GM12875 (cell line): Measurements from ENCODE around the gene PLLP.

Experiments used
- H3K4me3 ChIP-seq: one replicate; pipeline ENCODE4 v1.5.1; 2011; ENCODE audit warnings: low read depth, low read length, control low read depth
- TF ChIP-seq, protein P1 (sequence below): IDR thresholded peaks from 2 replicates; pipeline ENCODE4 v1.5.1; 2011; ENCODE audit warnings: low read depth, mild to moderate bottlenecking, control low read depth, inconsistent platforms, low read length, moderate library complexity, borderline replicate concordance; ENCODE audit not compliant: insufficient read depth

PLLP gene

DNA sequence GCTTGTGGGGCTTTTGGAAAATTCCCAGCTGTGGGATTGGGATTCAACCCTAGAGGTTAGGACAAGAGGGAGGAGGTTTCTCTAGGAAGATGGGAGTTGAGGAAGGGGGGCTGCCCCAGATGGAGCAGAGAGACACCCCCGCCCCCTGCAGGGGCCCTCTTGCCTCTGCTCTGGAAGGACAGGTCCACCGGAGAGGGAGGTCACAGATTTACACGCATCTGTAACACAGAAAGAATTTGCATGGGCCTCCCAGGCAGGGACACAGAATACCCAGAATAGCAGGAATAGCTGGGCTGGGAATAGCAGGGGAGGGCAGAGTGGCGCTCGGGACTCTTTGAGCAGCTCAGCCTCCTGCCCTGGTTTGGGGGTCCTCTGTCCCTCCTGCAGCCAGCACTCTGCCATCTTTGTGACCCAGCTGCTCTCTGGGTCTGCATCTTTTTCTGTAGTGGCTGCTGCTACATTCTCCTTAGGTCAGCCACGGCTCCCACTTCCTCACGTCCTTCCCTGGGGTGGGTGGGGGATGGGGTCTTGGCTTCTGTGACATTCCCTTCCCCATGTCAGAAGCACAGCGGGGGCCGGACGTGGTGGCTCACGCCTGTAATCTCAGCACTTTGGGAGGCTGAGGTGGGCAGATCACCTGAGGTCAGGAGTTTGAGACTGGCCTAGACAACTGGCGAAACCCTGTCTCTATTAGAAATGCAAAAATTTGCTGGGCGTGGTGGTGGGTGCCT lies 33.9 kb upstream of the PLLP start:
- TF ChIP-seq, protein P1, sequence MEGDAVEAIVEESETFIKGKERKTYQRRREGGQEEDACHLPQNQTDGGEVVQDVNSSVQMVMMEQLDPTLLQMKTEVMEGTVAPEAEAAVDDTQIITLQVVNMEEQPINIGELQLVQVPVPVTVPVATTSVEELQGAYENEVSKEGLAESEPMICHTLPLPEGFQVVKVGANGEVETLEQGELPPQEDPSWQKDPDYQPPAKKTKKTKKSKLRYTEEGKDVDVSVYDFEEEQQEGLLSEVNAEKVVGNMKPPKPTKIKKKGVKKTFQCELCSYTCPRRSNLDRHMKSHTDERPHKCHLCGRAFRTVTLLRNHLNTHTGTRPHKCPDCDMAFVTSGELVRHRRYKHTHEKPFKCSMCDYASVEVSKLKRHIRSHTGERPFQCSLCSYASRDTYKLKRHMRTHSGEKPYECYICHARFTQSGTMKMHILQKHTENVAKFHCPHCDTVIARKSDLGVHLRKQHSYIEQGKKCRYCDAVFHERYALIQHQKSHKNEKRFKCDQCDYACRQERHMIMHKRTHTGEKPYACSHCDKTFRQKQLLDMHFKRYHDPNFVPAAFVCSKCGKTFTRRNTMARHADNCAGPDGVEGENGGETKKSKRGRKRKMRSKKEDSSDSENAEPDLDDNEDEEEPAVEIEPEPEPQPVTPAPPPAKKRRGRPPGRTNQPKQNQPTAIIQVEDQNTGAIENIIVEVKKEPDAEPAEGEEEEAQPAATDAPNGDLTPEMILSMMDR: no peak
- no peak overlapping the region for H3K4me3 ChIP-seq

DNA sequence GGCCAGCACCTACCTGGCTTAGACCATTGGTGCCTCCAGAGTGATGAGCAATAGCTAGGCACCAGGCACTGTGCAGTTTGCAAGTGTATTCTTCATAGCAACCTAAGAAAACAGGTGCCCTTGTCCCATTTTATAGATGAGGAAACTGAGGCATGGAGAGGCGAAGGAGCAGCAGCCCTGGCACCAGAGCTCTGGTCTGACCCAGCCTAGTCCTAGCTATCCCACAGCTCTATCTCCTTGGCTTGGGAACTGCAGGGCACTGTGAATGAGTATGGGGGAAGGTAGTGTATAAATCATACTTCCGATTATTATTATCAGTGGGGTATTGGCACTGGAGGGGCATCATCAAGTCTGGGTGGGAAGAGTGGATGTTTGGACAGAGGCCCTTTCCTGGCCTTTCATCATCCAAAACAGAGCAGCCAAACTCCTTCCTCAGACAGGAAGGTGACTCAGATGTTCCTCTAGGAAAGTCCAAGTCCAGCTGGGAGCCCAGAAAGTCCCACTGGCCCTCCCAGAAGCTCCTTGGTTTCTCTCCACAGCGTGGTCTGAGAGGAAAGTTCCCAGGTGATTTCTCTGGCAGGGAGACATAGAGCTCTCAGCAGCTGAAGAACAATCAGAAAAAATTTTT lies 32.0 kb upstream of the PLLP start:
- TF ChIP-seq, protein P1: no peak
- no peak overlapping the region for H3K4me3 ChIP-seq

GRCh38 chr16:57315416-57315815 lies 30.9 kb upstream of the PLLP start:
- no peak overlapping the region for H3K4me3 ChIP-seq
- TF ChIP-seq, protein P1: no peak

GRCh38 chr16:57314161-57314785 lies 29.8 kb upstream of the PLLP start:
- TF ChIP-seq, protein P1: no peak
- H3K4me3 ChIP-seq: no peak overlapping the region

GRCh38 chr16:57313509-57313908 lies 29.0 kb upstream of the PLLP start:
- TF ChIP-seq, protein P1: no peak
- H3K4me3 ChIP-seq: no peak overlapping the region

- TF ChIP-seq, protein P1: no peak
- no peak overlapping the region for H3K4me3 ChIP-seq
Observed at GRCh38 chr16:57310801-57311200, 26.3 kb upstream of the PLLP start.
